Esophagus mucosa (tissue), 1 donor: ENCODE data around the gene LY6G6F. TPM values are rescaled to one million over a fixed set of nuclear protein-coding genes. Genes with fewer than 3 reads are reported as not detected.
A peak's percentile ranks its signal among the peaks of the same experiment; 100 is the strongest.

Experiments used
- ATAC-seq: fragments of 200-7000 bp; cut with Tn5 transposase; one replicate; pipeline ENCODE4 v1.9.1; 2020
- total RNA-seq: library from RNA; stranded (reverse); gene quantifications from one replicate; pipeline ENCODE4 v1.2.4, GENCODE V29; 2023
- donor health status: DM: yes; HTN: yes; CAD: no.

The LY6G6F gene, protein sequence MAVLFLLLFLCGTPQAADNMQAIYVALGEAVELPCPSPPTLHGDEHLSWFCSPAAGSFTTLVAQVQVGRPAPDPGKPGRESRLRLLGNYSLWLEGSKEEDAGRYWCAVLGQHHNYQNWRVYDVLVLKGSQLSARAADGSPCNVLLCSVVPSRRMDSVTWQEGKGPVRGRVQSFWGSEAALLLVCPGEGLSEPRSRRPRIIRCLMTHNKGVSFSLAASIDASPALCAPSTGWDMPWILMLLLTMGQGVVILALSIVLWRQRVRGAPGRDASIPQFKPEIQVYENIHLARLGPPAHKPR
- total RNA-seq = not detected

DNA sequence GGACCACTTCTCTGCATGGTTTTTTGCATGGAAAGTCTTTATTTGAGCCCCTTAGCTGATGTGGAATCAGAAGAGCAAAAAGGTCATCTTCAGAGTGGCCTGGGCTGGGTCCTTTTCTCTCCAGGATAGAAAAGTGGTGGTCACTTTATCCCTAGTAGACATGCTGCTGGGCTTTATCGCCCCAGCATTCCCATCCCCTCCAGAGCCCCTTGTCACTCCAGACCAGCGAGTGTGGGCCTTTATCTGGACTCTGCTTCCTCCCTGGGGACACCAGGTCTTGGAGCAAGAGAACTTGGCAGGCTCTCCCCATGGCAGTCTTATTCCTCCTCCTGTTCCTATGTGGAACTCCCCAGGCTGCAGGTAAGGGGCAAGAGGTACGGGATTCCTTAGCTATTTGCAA lies at the start of gene LY6G6F:
Gene LY6G6F (plus strand): TSS at position 268 of the 400 bp plus-strand sequence. CDS start 41 bp downstream, at position 309.
- ATAC-seq = no peak

DNA sequence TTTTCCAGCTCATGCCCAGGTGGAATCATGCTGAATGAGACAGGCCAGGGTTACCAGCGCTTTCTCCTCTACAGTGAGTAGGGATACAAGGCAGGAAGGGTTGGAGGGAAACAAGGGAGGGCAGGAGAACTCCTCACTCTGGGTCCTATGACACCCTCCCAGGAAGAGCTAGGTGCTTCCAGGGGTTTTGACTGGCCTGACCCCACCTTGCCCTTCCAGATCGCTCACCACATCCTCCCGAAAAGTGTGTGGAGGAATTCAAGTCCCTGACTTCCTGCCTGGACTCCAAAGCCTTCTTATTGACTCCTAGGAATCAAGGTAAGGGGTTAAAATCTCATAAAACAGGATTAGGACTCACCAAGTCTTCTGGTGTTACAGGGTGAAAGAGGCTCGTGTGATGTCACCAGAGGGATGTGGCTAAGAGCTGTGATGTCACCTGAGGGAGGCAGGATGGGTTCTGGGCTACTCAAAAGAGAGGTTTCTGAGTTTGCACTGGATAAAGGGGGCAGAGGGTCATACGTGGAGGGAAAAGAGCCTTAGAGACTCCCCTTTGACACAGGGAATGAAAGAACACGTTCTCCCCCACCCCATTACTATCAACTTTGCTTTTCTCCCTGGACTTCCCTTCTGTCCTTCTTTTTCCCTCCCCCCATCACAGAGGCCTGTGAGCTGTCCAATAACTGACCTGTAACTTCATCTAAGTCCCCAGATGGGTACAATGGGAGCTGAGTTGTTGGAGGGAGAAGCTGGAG lies 49.1 kb upstream of the LY6G6F start:
- no peak for ATAC-seq

DNA sequence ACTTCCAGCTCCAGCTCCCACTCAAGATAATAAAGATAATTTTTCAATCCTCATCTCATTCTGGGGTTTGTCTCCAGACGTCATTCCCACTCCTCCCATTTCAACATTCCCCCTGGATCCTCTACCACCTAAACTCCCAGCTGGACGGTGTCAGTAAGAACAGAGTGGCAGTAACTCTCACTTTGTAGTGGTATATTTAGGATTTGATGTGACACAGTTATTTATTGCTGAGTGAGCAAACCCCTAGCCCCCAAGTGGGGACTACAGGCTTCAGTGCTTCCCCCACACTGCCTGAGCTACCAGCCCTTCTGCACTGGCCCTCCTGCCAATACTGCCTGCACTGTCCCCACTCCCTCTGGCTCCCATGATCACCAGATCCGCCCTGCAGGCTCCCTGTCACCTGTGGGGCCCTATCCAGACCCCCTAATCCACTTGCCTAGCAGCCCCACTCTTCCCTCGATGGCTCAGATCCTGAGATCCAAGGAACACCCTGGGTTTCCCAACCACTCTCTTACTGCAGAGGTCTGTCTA lies 48.4 kb upstream of the LY6G6F start:
- no peak for ATAC-seq

DNA sequence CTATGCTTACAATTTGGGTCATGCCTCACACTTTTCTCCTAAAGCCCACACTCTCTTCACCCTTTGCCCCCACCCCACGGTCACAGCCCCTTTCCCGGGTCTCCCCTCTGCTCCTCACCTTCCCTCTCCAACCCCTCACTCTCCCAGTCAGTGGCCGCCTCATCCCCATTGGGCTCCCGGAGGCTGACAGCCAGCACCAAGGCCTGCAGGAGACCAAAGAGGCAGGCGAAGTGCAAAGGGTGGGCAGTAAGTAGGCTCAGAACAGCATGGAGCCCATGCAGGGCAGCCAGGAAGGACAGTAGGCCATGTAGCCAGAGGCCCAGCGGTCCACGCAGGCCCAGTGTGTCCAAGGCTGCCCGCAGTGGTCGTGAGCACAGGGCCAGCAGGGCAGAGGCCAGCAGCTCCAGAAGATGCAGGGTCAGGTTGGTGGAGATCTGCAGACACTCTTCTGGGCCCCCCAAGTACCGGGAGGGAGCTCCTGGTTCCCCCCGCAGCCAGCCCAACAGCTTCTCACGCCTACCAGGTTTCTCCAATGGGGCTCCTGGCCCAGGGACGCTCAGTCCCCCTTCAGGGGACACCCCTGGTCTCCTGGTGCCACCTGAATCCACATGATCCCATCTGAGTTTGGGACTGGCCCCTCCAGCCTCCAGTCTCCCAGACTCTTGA lies 47.5 kb upstream of the LY6G6F start:
- no peak for ATAC-seq

DNA sequence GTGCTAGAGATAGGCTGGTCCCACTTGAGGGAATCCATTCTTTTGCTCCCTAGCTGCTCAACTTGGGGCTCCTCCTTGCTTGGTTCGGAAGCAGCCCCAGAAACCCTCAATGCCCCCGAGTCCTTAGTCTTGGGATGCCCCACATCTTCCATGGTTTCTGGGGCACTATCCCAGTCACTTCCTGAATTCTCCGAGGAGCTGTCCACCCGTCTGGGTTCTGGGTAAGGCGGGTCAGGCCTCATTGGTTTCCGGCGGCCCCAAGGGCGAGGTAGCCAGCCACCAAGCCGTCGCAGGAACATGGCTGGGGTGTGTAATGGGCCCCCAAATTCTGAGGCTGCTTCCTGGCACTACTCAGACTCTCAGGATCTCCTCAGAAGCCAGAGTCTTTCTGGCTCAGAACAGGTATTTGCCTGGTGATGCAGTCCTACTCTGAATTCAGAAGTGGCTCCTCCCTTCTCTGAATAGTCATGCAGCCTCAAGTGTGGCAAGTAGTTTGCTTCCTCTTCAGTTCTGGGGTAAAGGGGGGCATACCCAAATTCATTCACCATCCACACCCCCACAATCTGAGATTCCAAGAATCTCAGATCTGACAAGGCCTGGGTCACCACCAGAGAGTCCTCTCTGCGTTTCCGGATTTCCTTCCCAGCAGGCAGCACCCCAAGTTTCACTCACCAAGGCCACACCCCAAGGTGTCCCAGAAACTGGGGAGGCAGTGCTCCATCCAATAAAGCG lies 46.9 kb upstream of the LY6G6F start:
- ATAC-seq = peak; percentile 63

DNA sequence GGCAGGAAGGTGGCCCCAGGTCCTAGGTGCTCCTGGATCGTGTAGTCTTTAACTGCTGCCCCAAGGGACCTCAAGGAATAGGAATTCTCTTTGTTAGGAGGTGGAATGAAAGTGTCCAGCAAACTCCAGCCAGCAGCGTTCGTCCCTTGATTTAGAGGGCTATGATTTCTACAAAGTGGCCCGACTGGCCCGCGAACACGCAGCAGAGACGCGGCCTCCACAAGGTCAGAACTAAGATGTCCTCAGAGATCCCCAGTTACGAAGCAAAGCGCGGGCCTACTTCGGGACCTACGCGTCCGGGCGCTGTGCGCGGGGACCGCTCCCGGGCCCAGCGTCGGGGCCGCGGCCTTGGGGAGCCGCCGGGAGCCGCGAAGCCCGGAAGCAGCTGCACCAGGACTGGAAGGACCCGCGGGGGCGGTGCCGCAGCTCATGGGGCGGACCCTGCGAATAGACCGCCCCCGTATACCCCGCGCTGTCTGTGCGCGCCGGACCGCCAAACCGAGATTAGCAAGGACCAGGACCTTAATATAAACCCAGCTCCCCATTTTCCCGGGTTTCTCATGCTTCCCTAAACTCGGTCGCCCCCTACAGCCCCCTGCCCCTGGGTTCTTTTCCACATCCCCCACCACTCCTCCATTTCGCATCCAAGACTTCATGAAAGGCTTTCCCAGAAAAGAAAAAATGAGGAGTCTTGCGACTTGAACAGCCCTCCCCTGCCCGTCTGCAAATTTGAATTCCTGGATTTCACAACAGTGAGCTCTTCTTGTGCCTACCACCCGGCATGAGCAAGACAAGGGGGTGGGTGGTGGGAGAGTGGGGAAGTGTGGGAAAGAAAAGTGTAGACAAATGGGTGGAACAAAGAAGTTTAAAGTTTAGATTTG lies 46.0 kb upstream of the LY6G6F start, which contains the start of gene C6orf47:
Gene C6orf47 (minus strand): TSS at position 398 of the 881 bp plus-strand sequence. CDS start 831 bp downstream, outside the sequence.
- peak; percentile 68 for ATAC-seq

DNA sequence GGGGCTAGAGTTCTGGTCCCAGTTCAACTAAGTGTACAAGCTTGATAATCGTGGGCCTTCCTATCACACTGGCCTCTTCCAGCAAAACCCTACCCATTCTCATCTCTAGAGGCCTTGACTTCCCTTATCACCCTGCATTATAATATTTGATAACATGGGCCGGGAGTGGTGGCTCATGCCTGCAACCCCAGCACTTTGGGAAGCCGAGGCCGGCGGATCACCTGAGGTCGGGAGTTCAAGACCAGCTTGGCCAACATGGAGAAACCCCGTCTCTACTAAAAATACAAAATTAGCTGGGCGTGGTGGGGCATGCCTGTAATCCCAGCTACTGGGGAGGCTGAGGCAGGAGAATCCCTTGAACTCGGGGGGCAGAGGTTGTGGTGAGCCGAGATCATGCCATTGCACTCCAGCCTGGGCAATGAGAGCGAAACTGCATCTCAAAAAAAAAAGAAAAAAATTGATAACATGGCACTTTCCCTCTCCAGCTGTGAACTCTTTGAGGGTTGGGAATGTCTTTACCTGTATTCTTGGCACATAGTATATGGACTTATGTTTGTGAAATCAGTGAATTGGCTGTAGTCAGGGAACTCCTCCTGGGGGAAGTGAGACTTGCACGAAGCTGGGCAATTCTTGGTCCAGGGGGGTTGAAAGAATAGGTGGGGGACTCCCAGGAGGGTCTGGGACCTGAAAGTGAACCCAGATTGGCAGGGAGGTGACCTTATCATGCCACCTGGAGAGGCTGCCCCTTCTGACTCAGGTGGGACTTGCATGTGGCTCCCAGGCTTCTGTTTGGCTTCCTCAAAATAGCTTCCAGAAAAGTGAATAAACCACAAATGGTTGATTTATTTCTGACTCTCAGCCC lies 45.2 kb upstream of the LY6G6F start:
- no peak for ATAC-seq

DNA sequence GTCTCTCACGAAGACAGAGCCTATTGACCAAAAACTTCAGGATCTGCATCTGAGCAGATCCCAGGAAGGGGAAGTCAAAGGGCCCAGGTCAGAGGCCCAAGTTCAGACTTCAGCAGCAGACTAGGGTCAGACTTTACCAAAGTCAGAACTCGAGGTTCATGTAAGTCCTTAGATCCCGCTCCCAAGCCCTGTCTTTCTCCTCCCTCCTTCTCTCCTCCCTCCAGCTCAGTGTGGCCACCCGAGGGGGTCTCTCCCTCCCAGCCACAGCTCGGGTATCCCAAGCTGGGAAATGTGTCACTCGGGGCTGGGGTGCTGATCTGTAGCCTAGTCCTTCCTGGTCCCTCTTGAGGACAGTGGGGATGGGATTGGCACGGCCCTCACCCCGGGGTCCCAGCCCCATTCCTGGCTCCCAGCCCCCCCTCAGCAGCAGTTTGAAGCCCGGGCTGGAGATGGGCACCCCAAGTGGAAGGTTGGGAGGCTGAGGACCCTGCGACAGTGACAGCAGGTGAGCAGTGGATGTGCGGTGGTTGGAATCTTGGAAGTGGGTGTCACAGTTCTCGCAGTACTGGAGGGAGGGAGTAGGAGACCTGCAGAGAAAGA lies 44.4 kb upstream of the LY6G6F start:
- no peak for ATAC-seq

DNA sequence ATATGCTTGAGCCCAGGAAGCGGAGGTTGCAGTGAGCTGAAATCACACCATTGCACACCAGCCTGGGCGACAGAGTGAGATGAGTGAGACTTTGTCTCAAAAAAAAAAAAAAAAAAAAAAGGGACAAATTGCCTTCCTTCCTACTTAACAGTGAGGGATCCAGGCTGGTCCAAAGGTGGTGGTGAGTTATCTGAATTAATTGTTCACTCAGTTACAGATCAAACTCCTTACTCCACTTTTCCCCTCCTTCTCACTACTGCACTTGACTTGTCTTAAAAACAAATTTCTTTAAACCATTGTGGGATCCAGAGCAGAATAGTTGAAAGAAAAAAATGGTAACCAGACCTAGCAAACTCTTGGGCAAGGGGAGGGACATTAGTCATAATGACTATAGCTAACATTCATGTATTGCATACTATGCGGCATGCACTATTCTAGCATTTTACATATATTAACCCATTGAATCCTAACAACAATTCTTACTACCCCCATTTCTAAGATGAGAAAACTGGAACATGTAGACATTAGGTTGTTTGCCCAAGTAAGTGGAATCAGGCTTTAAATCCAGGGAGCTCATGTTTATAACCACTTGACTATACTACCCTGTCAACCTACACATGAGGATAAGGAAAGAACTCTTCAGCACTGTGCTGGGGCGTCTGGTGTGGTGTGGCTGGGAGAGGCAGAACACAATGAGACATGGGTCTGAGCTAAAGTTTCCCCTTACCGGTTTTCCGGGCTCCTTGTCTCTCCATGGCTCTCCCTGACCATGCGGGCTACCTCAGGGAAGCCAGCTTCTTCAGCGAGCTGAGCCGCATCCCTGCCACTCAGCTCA lies 43.3 kb upstream of the LY6G6F start:
- no peak for ATAC-seq

DNA sequence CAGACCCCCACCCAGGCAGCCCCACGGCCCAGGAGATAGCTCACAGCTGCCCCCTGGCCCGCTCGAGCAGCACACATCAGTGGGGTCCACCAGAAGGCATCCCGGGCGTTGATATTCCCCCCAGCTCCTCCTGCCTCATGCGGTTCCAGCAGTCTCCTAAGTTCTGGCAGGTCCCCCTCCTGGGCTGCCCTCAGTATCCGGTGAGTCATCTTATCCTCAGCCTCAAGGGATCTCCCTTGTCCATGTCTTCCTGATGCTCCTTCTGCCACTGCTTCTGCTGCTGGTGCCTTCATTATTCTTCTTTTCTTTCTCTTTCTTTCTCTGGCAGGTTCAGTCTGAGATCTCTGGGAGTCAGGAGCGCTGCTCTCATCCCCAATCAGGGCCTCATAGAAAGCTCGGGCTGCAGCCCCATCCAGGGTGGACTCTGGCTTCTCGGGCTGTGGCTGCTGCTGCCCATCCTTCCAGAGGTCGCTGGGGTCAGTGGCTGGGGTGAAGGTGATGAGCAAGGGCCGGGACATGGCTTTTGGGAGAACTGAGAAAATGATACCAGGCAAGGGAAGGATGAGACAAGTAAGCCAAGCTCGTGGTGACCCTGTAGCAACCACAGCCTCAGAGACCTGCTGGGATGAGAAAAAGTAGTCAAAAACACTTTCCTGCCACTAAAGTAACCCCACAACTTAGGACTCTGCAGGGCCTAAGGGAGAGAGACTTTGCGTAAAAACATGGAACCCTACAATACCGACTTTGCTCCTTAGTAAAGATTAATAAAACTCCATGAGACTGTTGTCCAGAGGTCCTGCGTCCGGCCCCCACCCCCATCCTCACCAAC lies 42.5 kb upstream of the LY6G6F start:
- ATAC-seq = peak; percentile 4

DNA sequence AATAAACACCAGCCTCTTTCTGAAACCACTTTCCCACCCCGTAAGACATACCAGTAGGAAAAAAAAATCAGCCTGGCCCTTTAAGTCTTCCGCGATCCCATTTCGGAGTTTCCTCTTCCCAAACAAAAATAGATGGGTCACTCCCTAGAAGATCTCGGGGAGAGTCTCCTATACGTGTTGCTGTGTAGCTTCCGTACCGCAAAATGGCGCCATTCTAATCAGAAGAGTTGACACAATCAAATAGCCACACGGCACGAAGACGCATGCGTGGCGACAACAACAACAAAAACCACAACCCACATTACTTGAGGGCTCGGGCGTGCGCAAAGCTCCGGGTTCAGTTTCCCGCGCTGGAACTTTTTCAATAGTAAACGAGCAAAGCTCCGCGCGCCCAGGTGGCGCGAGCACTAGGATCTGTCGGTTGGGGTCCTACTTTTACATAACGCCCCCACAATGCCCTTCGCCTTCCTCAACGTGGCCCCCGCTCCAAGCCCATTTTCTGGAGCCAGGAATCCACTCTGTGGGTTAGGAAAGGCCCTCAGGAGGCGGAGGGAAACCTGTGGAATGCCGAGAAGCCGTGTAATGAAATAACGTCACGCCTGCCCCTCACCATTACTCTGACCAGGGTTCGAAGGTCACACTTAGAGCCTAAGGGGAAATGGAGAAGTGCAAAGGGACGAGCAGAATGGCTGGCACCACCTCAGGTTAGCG lies 41.7 kb upstream of the LY6G6F start, which contains the start of gene GPANK1:
Gene GPANK1 (minus strand): TSS at position 208 of the 711 bp plus-strand sequence. CDS start 519 bp downstream, outside the sequence.
- ATAC-seq = peak; percentile 69

DNA sequence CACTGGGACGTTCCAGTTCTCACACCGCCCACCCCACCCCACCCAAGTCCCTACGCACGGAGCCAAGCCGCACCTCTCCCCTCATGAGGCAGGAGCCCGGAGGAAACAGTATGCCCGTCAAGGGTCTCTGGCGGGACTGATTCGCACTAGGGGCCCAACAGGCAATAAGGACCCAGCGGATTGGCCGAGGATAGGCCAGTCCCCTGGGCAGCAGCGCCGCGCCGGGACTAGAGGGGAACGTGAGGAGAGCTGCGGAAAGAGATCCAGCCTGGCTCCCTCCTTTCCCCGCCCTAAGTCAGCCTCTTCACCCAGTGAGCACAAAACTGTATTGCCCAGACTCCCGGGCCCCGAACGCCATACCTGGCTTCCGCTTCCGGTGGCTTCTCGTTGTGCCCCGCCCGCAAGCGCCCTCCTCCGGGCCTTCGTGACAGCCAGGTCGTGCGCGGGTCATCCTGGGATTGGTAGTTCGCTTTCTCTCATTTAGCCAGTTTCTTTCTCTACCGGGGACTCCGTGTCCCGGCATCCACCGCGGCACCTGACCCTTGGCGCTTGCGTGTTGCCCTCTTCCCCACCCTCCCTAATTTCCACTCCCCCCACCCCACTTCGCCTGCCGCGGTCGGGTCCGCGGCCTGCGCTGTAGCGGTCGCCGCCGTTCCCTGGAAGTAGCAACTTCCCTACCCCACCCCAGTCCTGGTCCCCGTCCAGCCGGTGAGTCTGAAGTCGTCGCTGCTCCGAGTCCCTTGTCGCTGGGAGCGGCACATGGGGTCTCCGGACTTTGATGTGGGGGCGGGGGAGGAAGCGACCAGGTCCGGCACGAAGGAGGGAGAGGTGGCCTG lies 40.9 kb upstream of the LY6G6F start, which contains the start of gene CSNK2B:
Gene CSNK2B (plus strand): TSS at position 580 of the 836 bp plus-strand sequence. CDS start 752 bp downstream, outside the sequence.
- peak; percentile 86 for ATAC-seq

DNA sequence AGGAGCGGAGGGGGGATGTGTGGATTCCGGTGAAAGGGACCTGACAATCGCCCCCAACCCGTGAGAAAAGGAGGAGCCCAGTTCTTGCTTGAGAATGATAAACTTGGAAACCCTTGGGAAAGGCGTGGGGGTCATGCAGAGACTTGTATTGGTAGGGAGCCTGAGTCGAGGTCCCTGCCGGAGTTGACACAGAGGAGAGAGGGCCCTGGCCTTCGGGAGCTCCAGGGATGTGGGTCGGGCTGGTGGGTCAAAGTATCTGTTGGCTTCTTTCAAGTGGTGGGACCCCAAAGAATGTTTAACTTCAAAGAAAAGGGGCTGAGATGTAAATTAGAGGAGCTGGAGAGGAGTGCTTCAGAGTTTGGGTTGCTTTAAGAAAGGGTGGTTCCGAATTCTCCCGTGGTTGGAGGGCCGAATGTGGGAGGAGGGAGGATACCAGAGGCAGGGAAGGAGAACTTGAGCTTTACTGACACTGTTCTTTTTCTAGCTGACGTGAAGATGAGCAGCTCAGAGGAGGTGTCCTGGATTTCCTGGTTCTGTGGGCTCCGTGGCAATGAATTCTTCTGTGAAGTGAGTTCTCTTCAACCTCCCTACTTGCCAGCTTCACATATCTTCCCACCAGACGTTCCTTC lies 40.2 kb upstream of the LY6G6F start:
- no peak for ATAC-seq

DNA sequence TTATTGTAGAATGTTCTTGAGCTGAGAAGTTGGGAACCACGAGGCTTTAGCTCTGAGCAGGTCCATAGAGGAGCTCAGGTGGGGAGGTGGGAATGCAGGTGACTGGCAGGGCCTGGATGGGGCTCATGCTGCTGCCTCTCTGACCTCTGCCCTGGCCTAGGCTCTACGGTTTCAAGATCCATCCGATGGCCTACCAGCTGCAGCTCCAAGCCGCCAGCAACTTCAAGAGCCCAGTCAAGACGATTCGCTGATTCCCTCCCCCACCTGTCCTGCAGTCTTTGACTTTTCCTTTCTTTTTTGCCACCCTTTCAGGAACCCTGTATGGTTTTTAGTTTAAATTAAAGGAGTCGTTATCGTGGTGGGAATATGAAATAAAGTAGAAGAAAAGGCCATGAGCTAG lies 37.0 kb upstream of the LY6G6F start, which contains the start of gene LY6G5B:
Gene LY6G5B (plus strand): TSS at position 301 of the 400 bp plus-strand sequence. CDS start 975 bp downstream, outside the sequence.
- no peak for ATAC-seq

DNA sequence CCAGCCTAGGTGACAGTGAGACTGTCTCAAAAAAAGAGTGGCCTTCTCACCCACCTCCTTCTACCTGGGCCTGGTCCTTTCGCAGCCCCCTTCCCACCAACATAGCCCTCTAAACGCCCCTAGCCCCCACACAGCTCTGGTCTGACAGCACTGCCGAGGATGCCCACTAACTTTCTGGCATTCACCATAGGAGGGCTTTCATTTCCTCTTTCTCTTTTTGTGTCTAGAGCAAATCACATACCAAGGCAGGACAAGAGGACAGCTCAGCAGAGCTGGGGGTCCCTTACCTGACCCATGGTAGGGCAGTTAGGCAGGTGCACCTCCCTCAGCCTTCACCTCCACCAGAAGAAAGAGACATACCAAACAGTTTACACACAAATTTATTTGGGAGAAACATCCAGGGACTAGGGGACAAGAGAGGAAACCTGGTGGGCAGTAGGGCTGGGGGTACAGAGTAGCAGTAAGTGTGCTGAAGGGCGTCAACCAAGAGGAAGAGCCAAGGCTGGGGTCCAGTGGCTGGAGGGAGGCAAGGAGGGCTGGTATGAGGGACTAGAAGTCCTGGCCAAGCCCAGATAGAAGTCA lies 30.3 kb upstream of the LY6G6F start:
- no peak for ATAC-seq
